ENCODE results near the gene SLC18A3. TPM values are rescaled to one million over a fixed set of nuclear protein-coding genes. Genes with fewer than 3 reads are reported as not detected.

The SLC18A3 gene
- total RNA-seq = not detected

GRCh38 chr10:49610114-49610457 is at the start of gene SLC18A3:
TSS of gene SLC18A3 (plus strand) at chr10:49610310. CDS start at chr10:49610741, 431 bp downstream.
- H3K4me3 ChIP-seq (ENCODE audit: low read depth, poor library complexity, severe bottlenecking) = no peak within 1 kb of the TSS
- WGBS, 2 donors = 1 to 2% methylated on average over 27 to 41 of the region's 43 CpGs
- no peak for TF ChIP-seq POLR2A (IDR thresholded peaks at IDR 0.05)
- DNase-seq (ENCODE audit: low spot score in 2 of 2) = peak in 1 of 2 donors; percentile 74
- intact Hi-C loops (cut with DNase I; ENCODE audit: low total_unique reads) = no loop called here

DNA sequence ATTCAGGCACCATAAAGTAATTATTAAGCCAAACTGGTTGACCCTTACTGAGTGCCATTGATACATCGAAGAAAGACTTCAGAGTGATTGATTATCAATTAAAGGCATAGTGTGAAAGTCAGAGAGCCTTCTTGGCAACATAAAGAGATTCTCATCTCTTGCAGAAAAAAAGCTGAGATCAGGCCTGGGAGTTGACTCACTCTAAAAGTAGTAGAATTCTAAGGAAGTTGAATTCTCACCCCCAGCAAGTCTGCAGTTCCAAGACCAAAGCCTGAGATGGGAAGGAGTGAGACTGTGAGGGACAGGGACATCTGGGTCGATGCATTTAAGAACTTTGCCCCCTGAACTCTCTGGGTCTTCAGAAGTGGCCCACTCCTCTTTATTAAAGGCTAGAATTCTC is 49.6 kb upstream of the SLC18A3 start:
- no peak for DNase-seq (ENCODE audit: low spot score in 2 of 2)
- WGBS, 2 donors = 43 to 51% methylated on average over 2 of the region's 2 CpGs
- H3K4me3 ChIP-seq (ENCODE audit: low read depth, poor library complexity, severe bottlenecking) = no peak overlapping the region
- TF ChIP-seq CTCF (IDR thresholded peaks at IDR 0.05) (no peak), POLR2A (IDR thresholded peaks at IDR 0.05) (no peak)
- intact Hi-C loops (cut with DNase I; ENCODE audit: low total_unique reads) = no loop called here

- H3K4me3 ChIP-seq (ENCODE audit: low read depth, poor library complexity, severe bottlenecking) = no peak overlapping the region
- WGBS, 2 donors = 70 to 78% methylated on average over 1 of the region's 1 CpG
- intact Hi-C loops (cut with DNase I; ENCODE audit: low total_unique reads) = no loop called here
- no peak for TF ChIP-seq POLR2A (IDR thresholded peaks at IDR 0.05)
- TF ChIP-seq CTCF (IDR thresholded peaks at IDR 0.05) = no peak
- no peak for DNase-seq (ENCODE audit: low spot score in 2 of 2)
These were observed 47.2 kb upstream of the SLC18A3 start for GRCh38 chr10:49562893-49563292.

DNA sequence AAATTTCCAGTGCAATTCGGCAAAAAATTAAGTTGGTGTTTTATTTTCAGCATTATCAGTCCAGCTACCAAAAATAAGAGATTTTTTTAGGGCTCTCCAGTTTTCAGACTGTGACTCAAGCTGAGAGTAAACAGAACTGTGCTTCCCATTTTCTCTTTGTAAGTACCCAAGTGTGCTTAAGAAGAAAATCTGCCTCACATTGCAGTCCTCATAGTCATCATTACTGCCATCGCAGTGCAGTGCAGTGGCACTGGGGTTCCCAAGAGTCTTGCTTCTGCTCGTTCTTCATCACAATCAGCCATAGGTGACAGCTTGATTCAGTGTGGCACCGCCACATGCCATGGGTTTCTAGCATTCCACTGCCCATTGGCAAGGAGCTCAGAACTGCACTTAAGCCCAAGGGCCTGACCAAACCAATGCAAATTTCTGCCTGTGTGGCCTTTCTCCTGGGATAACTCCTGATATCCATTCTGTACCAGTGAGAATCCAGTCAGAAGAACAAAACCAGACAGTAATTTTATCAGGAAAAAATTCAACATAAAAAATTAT is 45.6 kb upstream of the SLC18A3 start:
- DNase-seq (ENCODE audit: low spot score in 2 of 2) = no peak
- intact Hi-C loops (cut with DNase I; ENCODE audit: low total_unique reads) = no loop called here
- no peak for TF ChIP-seq CTCF (IDR thresholded peaks at IDR 0.05)
- TF ChIP-seq POLR2A (IDR thresholded peaks at IDR 0.05) = no peak
- 91 to 94% methylated on average over 4 of the region's 4 CpGs for WGBS, 2 donors
- no peak overlapping the region for H3K4me3 ChIP-seq (ENCODE audit: low read depth, poor library complexity, severe bottlenecking)

- intact Hi-C loops (cut with DNase I; ENCODE audit: low total_unique reads) = no loop called here
- no peak for DNase-seq (ENCODE audit: low spot score in 2 of 2)
- TF ChIP-seq CTCF (IDR thresholded peaks at IDR 0.05) (no peak), POLR2A (IDR thresholded peaks at IDR 0.05) (no peak)
- no peak overlapping the region for H3K4me3 ChIP-seq (ENCODE audit: low read depth, poor library complexity, severe bottlenecking)
- 78 to 85% methylated on average over 1 of the region's 1 CpG for WGBS, 2 donors
These were observed 42.3 kb upstream of the SLC18A3 start for GRCh38 chr10:49567810-49568209.

DNA sequence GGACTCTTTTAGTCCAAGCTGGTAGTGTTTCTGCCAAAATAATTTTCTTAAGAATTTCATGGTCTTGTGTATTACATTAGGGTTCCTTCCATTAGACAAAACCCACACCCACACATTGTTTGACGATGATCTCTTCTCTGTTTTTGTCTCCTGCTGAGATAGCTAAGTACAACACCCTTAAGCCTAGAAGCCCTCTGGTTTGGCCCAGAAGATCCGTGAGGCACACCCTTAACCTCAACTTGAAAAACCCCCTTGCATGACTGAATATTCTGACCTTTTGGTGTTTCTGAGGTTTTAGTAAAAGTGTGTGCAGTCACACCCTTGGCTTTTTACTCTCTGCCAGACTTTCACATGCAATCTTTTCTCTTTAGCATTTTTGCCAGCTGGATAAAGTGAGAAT is 41.9 kb upstream of the SLC18A3 start:
- H3K4me3 ChIP-seq (ENCODE audit: low read depth, poor library complexity, severe bottlenecking) = no peak overlapping the region
- no peak for DNase-seq (ENCODE audit: low spot score in 2 of 2)
- TF ChIP-seq CTCF (IDR thresholded peaks at IDR 0.05) = no peak
- no peak for TF ChIP-seq POLR2A (IDR thresholded peaks at IDR 0.05)
- WGBS, 2 donors = 55 to 56% methylated on average over 2 of the region's 2 CpGs
- intact Hi-C loops (cut with DNase I; ENCODE audit: low total_unique reads) = no loop called here
